HCT116 (cell line): ENCODE data around the gene DISP2. TPM values are rescaled to one million over a fixed set of nuclear protein-coding genes. Genes with fewer than 3 reads are reported as not detected.
A peak's percentile ranks its signal among the peaks of the same experiment; 100 is the strongest.

ENCODE experiments used
- ATAC-seq: fragments of 200-7000 bp; cut with Tn5 transposase; 2 replicates; pipeline ENCODE4 v1.9.1; 2020; ENCODE audit warnings: mild to moderate bottlenecking, moderate library complexity
- BruUV-seq: library from RNA; stranded (reverse); fragments of 400-500 nt; replicated peaks from 2 replicates; lab custom pipeline; 2021; lab: Mats Ljungman, UMichigan
- CTCF ChIA-PET: fragments of 300-600 bp; sonication (Branson Sonifier 250); formaldehyde crosslinking; loops from one replicate; lab custom pipeline; 2021; ENCODE audit warnings: antibody characterized with exemption; lab: Charles Lee
- POLR2A ChIA-PET: fragments of 300-600, 350-600 bp; sonication (Branson Sonifier 250); formaldehyde crosslinking; loops from one replicate; lab custom pipeline; 2021; ENCODE audit warnings: antibody characterized with exemption; lab: Charles Lee
- RAD21 ChIA-PET, 2 experiments: fragments of 300-600 bp; sonication (Branson Sonifier 250); formaldehyde crosslinking; loops; one replicate each; lab custom pipeline; 2023; ENCODE audit warnings: low total read pairs in 2 of 2; ENCODE audit not compliant: uncharacterized antibody in 2 of 2, unreplicated experiment in 2 of 2, low non-redundant PET in 1 of 2; lab: Charles Lee
- DNase-seq: peaks from one replicate; pipeline ENCODE4 v3.0.0-alpha.2; 2010; ENCODE audit warnings: low read depth, low spot score
- H2AFZ ChIP-seq: fragments of 200-600 bp; shearing (Covaris generic), sonication (generic); 2 replicates; pipeline ENCODE4 v1.6.1; 2017; ENCODE audit warnings: low read depth, mixed run types, mixed read lengths, antibody characterized with exemption, low read length; ENCODE audit not compliant: poor library complexity, severe bottlenecking
- H3K27ac ChIP-seq: 2 replicates; pipeline ENCODE4 v1.5.1; 2012; ENCODE audit warnings: low read depth, low read length
- H3K27me3 ChIP-seq: fragments of 200-600 bp; sonication (generic); 2 replicates; pipeline ENCODE4 v1.6.1; 2016; ENCODE audit warnings: mixed run types, low read length, mixed read lengths; ENCODE audit not compliant: insufficient read depth
- H3K36me3 ChIP-seq, 2 experiments: fragments of 200-500 bp in 1 of 2; fragments of 200-600 bp in 1 of 2; sonication (Bioruptor generic) in 1 of 2; sonication (generic) in 1 of 2; 2 replicates each; pipeline versions ENCODE4 v1.5.1 to v1.6.1; 2014 to 2016; ENCODE audit warnings: low read length in 2 of 2, inconsistent platforms in 1 of 2, mixed read lengths in 1 of 2, mixed run types in 1 of 2; ENCODE audit not compliant: insufficient read depth in 2 of 2, control insufficient read depth in 1 of 2
- H3K4me1 ChIP-seq, 2 experiments: fragments of 200-600 bp in 1 of 2; sonication (generic) in 1 of 2; 2 replicates each; pipeline versions ENCODE4 v1.5.1 to v1.6.1; 2012 to 2017; ENCODE audit warnings: low read length in 2 of 2, inconsistent platforms in 1 of 2, mild to moderate bottlenecking in 1 of 2, mixed read lengths in 1 of 2, mixed run types in 1 of 2, moderate library complexity in 1 of 2; ENCODE audit not compliant: insufficient read depth in 2 of 2, control insufficient read depth in 1 of 2
- H3K4me2 ChIP-seq: fragments of 200-600 bp; sonication (generic); 2 replicates; pipeline ENCODE4 v1.6.1; 2017; ENCODE audit warnings: mixed run types, low read length, mixed read lengths
- H3K4me3 ChIP-seq, 2 experiments: fragments of 200-600 bp in 1 of 2; sonication (generic) in 1 of 2; replicated peaks in 1 of 2; 2 replicates each; pipeline ENCODE4 v1.5.1; 2011 to 2016; ENCODE audit warnings: low read length in 2 of 2, control low read depth in 1 of 2, low read depth in 1 of 2, mild to moderate bottlenecking in 1 of 2, mixed read lengths in 1 of 2, mixed run types in 1 of 2
- H3K79me2 ChIP-seq: fragments of 200-600 bp; sonication (generic); 2 replicates; pipeline ENCODE4 v1.6.1; 2017; ENCODE audit warnings: mild to moderate bottlenecking, mixed run types, low read length, moderate library complexity, mixed read lengths; ENCODE audit not compliant: insufficient read depth
- H3K9ac ChIP-seq: fragments of 200-600 bp; sonication (generic); 2 replicates; pipeline ENCODE4 v1.6.1; 2016; ENCODE audit warnings: low read length, mixed read lengths
- H3K9me2 ChIP-seq: fragments of 200-600 bp; sonication (generic), shearing (Covaris generic); 2 replicates; pipeline ENCODE4 v1.6.1; 2017; ENCODE audit warnings: mixed run types, mild to moderate bottlenecking, moderate library complexity; ENCODE audit not compliant: insufficient read depth
- H3K9me3 ChIP-seq, 2 experiments: fragments of 200-500 bp in 1 of 2; fragments of 200-600 bp in 1 of 2; sonication (Bioruptor generic) in 1 of 2; sonication (generic) in 1 of 2; 2 replicates each; pipeline ENCODE4 v1.6.1; 2014 to 2017; ENCODE audit warnings: low read length in 2 of 2, mixed read lengths in 2 of 2, inconsistent platforms in 1 of 2, low read depth in 1 of 2, mild to moderate bottlenecking in 1 of 2, mixed run types in 1 of 2, moderate library complexity in 1 of 2; ENCODE audit not compliant: control insufficient read depth in 1 of 2, insufficient read depth in 1 of 2
- H4K20me1 ChIP-seq: fragments of 200-600 bp; sonication (generic), shearing (Covaris generic); 2 replicates; pipeline ENCODE4 v1.6.1; 2017; ENCODE audit warnings: mixed run types, mild to moderate bottlenecking, moderate library complexity; ENCODE audit not compliant: insufficient read depth
- EGR1 ChIP-seq: IDR thresholded peaks from 2 replicates; pipeline ENCODE4 v1.6.1; 2012; ENCODE audit warnings: low read depth
- EZH2 ChIP-seq: fragments of 200-600 bp; sonication (generic); IDR thresholded peaks from 2 replicates; pipeline ENCODE4 v1.6.1; 2017; ENCODE audit warnings: antibody characterized with exemption, mixed run types
- EZH2phosphoT487 ChIP-seq: fragments of 200-600 bp; IDR thresholded peaks from 2 replicates; pipeline ENCODE4 v1.6.1; 2018; ENCODE audit warnings: antibody characterized with exemption, borderline replicate concordance
- FOSL1 ChIP-seq: IDR thresholded peaks from 2 replicates; pipeline ENCODE4 v1.6.1; 2012; ENCODE audit warnings: low read depth
- POLR2AphosphoS5 ChIP-seq: IDR thresholded peaks from 2 replicates; pipeline ENCODE4 v1.6.1; 2011; ENCODE audit warnings: mild to moderate bottlenecking, low read depth, low read length, moderate library complexity
- RAD21 ChIP-seq: IDR thresholded peaks from 2 replicates; pipeline ENCODE4 v1.6.1; 2012; ENCODE audit warnings: low read depth, mild to moderate bottlenecking
- SRF ChIP-seq: IDR thresholded peaks from 2 replicates; pipeline ENCODE4 v1.6.1; 2012; ENCODE audit warnings: low read depth
- intact Hi-C: fragments of 100-400 bp; cut with micrococcal nuclease; formaldehyde crosslinking; loops from 2 replicates; pipeline ENCODE4 v1.10.0; 2022
- total RNA-seq: library from RNA; stranded (reverse); gene quantifications from one replicate; pipeline ENCODE4 v1.2.1, GENCODE V29; 2021; ENCODE audit not compliant: unreplicated experiment
- TF ChIP-seq, protein P1 (sequence below): IDR thresholded peaks from 2 replicates; pipeline ENCODE4 v1.6.1; 2011; ENCODE audit warnings: mild to moderate bottlenecking, low read length, moderate library complexity; ENCODE audit not compliant: insufficient replicate concordance; ENCODE audit errors: extremely low read depth
- TF ChIP-seq, protein P2 (sequence below): IDR thresholded peaks from 2 replicates; pipeline ENCODE4 v1.6.1; 2012

Gene DISP2
- total RNA-seq, 1 experiment from 2014 or later: 3.3 TPM

DNA sequence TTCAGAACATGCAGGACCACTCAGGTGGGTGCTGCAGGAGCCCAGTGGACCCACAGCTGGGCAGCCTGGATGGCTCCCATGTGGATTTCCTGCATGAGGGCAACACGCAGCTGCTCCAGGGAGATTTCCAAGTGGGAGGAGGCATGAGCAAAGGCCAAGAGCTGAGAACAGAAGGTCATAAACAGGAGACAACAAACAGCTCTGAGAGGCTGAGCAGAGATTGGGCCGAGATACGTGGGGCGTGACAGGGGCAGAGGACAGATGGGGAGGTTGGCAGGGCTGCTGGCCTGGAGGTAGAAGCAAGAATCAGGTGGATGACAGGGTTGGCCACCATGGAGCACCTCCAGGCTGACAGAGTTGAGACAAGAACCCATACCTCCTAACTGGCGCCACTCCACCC lies 4.3 kb upstream of the DISP2 start:
- H3K27ac ChIP-seq: no peak overlapping the region; the same call in 1 of the 2 replicates
- no peak overlapping the region for H3K9ac ChIP-seq
- ATAC-seq (no peak), DNase-seq (no peak)
- H3K4me2 ChIP-seq: peak overlapping the region; percentile 46
- no peaks in the 10 kb centered on the region for H3K27me3 ChIP-seq
- ChIA-PET CTCF (interaction anchor here (1.4 to 5.2 kb wide), 2 partner anchors 10 to 13 kb away, joined by 4 to 22 read pairs; partner anchors contain the start of gene CCDC9B), RAD21 (no interaction called here), POLR2A (no interaction called here)
- H2AFZ ChIP-seq: no peak overlapping the region
- H3K4me3 ChIP-seq: no peak overlapping the region
- H3K36me3 ChIP-seq: no peaks in the 10 kb centered on the region
- peaks cover 13 to 29% of the 10 kb centered on the region in 2 experiments for H3K4me1 ChIP-seq
- H3K9me2 ChIP-seq: no peaks in the 10 kb centered on the region
- TF ChIP-seq, protein P1, sequence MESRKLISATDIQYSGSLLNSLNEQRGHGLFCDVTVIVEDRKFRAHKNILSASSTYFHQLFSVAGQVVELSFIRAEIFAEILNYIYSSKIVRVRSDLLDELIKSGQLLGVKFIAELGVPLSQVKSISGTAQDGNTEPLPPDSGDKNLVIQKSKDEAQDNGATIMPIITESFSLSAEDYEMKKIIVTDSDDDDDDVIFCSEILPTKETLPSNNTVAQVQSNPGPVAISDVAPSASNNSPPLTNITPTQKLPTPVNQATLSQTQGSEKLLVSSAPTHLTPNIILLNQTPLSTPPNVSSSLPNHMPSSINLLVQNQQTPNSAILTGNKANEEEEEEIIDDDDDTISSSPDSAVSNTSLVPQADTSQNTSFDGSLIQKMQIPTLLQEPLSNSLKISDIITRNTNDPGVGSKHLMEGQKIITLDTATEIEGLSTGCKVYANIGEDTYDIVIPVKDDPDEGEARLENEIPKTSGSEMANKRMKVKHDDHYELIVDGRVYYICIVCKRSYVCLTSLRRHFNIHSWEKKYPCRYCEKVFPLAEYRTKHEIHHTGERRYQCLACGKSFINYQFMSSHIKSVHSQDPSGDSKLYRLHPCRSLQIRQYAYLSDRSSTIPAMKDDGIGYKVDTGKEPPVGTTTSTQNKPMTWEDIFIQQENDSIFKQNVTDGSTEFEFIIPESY: no peak
- TF ChIP-seq, protein P2, sequence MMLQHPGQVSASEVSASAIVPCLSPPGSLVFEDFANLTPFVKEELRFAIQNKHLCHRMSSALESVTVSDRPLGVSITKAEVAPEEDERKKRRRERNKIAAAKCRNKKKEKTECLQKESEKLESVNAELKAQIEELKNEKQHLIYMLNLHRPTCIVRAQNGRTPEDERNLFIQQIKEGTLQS: no peak
- TF ChIP-seq EZH2 (no peak), EZH2phosphoT487 (no peak), EGR1 (no peak), SRF (no peak), RAD21 (no peak), FOSL1 (no peak), POLR2AphosphoS5 (no peak)
- no peaks in the 10 kb centered on the region for H4K20me1 ChIP-seq
- H3K9me3 ChIP-seq: no peaks in the 10 kb centered on the region
- H3K79me2 ChIP-seq: no peaks in the 10 kb centered on the region
- no TSS peak for BruUV-seq
- intact Hi-C loops: no loop called here
